ENCODE measurements around the gene BZW2.

- TF ChIP-seq CTCF (IDR thresholded peaks at IDR 0.05) = no peak
- TF ChIP-seq POLR2A (IDR thresholded peaks at IDR 0.05) = no peak
These were observed 73.7 kb downstream of the BZW2 start for GRCh38 chr7:16719699-16720098.

All from tibial nerve (tissue), 3 donors.